ENCODE measurements around the gene NUP62CL. TPM values are rescaled to one million over a fixed set of nuclear protein-coding genes. Genes with fewer than 3 reads are reported as not detected.
"Not testable (repeated sequence)": the region's sequence is repeated elsewhere in the genome, so short reads cannot be mapped to it uniquely, and the experiment has no call there.

NUP62CL gene
- total RNA-seq, 1 experiment from 2014 or later = 7.3 TPM

- no peak for DNase-seq (ENCODE audit: unreplicated experiment)
- H3K36me3 Mint-ChIP-seq (ENCODE audit: insufficient read depth, unreplicated experiment) = no peaks in the 10 kb centered on the region
- no peaks in the 10 kb centered on the region for H3K9me3 Mint-ChIP-seq (ENCODE audit: unreplicated experiment)
- no peaks in the 10 kb centered on the region for H3K4me1 Mint-ChIP-seq (ENCODE audit: insufficient read depth, unreplicated experiment)
- TF ChIP-seq CTCF (IDR thresholded peaks at IDR 0.05; ENCODE audit: unreplicated experiment) = no peak
- H3K27me3 Mint-ChIP-seq (ENCODE audit: insufficient read depth, unreplicated experiment) = peaks cover 57% of the 10 kb centered on the region
- ChIA-PET POLR2A (interaction anchor here (2.0 kb wide), 1 partner anchor 49 kb away, joined by 4 read pairs; the partner anchor contains the start of gene RBM41), CTCF (no interaction called here)
- no peak overlapping the region for H3K27ac Mint-ChIP-seq (ENCODE audit: low read depth, unreplicated experiment)
- no peak overlapping the region for H3K4me3 Mint-ChIP-seq (ENCODE audit: unreplicated experiment)
- intact Hi-C loops (cut with micrococcal nuclease) = no loop called here
- BruUV-seq (replicated peaks) = no TSS peak
These were observed 38.9 kb downstream of the NUP62CL start for GRCh38 chrX:107167163-107167921.

GRCh38 chrX:107157618-107158017 is 48.6 kb downstream of the NUP62CL start:
- H3K9me3 Mint-ChIP-seq (ENCODE audit: unreplicated experiment); POLR2A ChIA-PET; H3K36me3 Mint-ChIP-seq (ENCODE audit: insufficient read depth, unreplicated experiment); CTCF ChIA-PET; intact Hi-C loops (cut with micrococcal nuclease); H3K27me3 Mint-ChIP-seq (ENCODE audit: insufficient read depth, unreplicated experiment); DNase-seq (ENCODE audit: unreplicated experiment); H3K27ac Mint-ChIP-seq (ENCODE audit: low read depth, unreplicated experiment); BruUV-seq (replicated peaks); H3K4me1 Mint-ChIP-seq (ENCODE audit: insufficient read depth, unreplicated experiment); H3K4me3 Mint-ChIP-seq (ENCODE audit: unreplicated experiment): not testable (repeated sequence)

DNA sequence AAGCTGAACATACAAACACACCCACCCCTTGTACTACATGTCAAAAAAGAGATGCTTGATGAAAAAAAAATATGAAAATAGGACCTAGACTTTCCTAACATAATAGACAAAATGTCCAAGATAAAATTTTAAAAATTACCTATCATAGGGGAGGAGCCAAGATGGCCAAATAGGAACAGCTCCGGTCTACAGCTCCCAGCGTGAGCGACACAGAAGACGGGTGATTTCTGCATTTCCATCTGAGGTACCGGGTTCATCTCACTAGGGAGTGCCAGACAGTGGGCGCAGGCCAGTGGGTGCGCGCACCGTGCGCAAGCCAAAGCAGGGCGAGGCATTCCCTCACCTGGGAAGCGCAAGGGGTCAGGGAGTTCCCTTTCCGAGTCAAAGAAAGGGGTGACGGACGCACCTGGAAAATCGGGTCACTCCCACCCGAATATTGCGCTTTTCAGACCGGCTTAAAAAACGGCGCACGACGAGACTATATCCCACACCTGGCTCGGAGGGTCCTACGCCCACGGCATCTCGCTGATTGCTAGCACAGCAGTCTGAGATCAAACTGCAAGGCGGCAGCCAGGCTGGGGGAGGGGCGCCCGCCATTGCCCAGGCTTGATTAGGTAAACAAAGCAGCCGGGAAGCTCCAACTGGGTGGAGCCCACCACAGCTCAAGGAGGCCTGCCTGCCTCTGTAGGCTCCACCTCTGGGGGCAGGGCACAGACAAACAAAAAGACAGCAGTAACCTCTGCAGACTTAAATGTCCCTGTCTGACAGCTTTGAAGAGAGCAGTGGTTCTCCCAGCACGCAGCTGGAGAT is 50.4 kb downstream of the NUP62CL start:
- POLR2A ChIA-PET = interaction anchor here (0.8 to 1.9 kb wide), 6 partner anchors 11 to 40 kb away, joined by 3 to 13 read pairs (median 5); partner anchors contain the start of gene RBM41
- H3K36me3 Mint-ChIP-seq (ENCODE audit: insufficient read depth, unreplicated experiment); H3K9me3 Mint-ChIP-seq (ENCODE audit: unreplicated experiment); CTCF ChIA-PET; H3K4me1 Mint-ChIP-seq (ENCODE audit: insufficient read depth, unreplicated experiment); H3K27ac Mint-ChIP-seq (ENCODE audit: low read depth, unreplicated experiment); DNase-seq (ENCODE audit: unreplicated experiment); intact Hi-C loops (cut with micrococcal nuclease): not testable (repeated sequence)
- H3K27me3 Mint-ChIP-seq (ENCODE audit: insufficient read depth, unreplicated experiment) = peaks cover 11% of the 10 kb centered on the region
- peak overlapping the region; percentile 69 for H3K4me3 Mint-ChIP-seq (ENCODE audit: unreplicated experiment)
- BruUV-seq (replicated peaks) = TSS peak; percentile 40

DNA sequence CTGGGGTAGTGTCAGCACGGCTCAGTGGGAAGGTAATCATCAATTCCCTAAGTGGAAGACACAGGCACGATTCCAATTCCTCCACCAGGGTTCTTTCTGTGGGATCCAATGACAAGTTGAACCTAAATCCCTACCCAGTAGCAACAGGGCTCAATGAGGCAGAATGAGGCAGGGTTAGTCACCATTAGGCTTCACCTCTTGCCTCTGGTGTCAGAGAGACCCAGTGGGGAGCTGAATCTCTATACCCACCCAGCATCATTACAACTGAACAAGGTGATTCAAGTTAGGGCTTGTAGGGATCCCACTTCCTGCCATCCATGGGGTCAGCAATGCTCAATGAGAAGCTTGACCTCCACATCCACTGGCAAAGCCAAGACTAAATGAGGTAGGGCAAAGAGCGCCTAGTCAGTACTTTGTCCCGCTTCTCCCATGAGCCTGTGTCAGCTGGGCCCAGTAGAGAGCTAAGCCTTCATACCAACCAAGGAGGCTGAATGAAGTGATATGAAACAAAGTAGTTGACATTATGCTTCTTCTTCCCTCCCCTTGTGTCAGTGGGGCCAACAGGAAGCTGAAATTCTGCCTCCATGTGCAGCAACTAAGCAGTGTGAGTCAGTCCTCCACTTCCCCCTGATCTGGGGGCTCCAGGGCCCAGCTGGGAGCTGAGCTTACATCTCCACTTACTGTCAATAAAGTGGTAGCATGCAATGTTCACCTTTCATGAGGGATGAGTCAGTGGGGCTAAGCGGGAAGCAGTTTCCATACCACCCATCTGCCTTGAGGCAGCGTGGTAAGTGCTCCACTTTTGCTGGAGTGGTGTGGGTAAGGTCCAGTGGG is 51.2 kb downstream of the NUP62CL start:
- intact Hi-C loops (cut with micrococcal nuclease) = no loop called here
- BruUV-seq (replicated peaks) = no TSS peak
- TF ChIP-seq CTCF (IDR thresholded peaks at IDR 0.05; ENCODE audit: unreplicated experiment) = no peak
- Mint-ChIP-seq H3K4me3 (ENCODE audit: unreplicated experiment) (peak overlapping the region; percentile 69), H3K27me3 (ENCODE audit: insufficient read depth, unreplicated experiment) (peaks cover 19% of the 10 kb centered on the region), H3K27ac (ENCODE audit: low read depth, unreplicated experiment) (no peak overlapping the region), H3K36me3 (ENCODE audit: insufficient read depth, unreplicated experiment) (no peaks in the 10 kb centered on the region), H3K9me3 (ENCODE audit: unreplicated experiment) (no peaks in the 10 kb centered on the region), H3K4me1 (ENCODE audit: insufficient read depth, unreplicated experiment) (no peaks in the 10 kb centered on the region)
- DNase-seq (ENCODE audit: unreplicated experiment) = peak; percentile 64
- CTCF ChIA-PET = interaction anchor here (1.0 kb wide), 1 partner anchor 56 kb away, joined by 4 read pairs; no protein-coding TSS in a partner anchor
- POLR2A ChIA-PET = interaction anchor here (0.8 to 1.9 kb wide), 6 partner anchors 10 to 39 kb away, joined by 3 to 13 read pairs (median 5); partner anchors contain the start of gene RBM41

Measured in MCF 10A (cell line).